Rectal smooth muscle tissue (tissue), 1 donor: Measurements from ENCODE around the gene COMMD10.

ENCODE experiments used
- H3K27ac ChIP-seq: one replicate; pipeline ENCODE4 v1.7.0; 2013; ENCODE audit warnings: low read depth, low read length, inconsistent platforms
- H3K27me3 ChIP-seq: one replicate; pipeline ENCODE4 v1.7.0; 2013; ENCODE audit warnings: low read length; ENCODE audit not compliant: control insufficient read depth, insufficient read depth
- H3K36me3 ChIP-seq: one replicate; pipeline ENCODE4 v1.7.0; 2013; ENCODE audit warnings: low read length; ENCODE audit not compliant: control insufficient read depth, insufficient read depth
- H3K4me1 ChIP-seq: one replicate; pipeline ENCODE4 v1.7.0; 2013; ENCODE audit warnings: low read length; ENCODE audit not compliant: control insufficient read depth, insufficient read depth
- H3K4me3 ChIP-seq: one replicate; pipeline ENCODE4 v1.7.0; 2013; ENCODE audit warnings: low read length
- H3K9ac ChIP-seq: one replicate; pipeline ENCODE4 v1.7.0; 2013; ENCODE audit warnings: low read length

Gene COMMD10

DNA sequence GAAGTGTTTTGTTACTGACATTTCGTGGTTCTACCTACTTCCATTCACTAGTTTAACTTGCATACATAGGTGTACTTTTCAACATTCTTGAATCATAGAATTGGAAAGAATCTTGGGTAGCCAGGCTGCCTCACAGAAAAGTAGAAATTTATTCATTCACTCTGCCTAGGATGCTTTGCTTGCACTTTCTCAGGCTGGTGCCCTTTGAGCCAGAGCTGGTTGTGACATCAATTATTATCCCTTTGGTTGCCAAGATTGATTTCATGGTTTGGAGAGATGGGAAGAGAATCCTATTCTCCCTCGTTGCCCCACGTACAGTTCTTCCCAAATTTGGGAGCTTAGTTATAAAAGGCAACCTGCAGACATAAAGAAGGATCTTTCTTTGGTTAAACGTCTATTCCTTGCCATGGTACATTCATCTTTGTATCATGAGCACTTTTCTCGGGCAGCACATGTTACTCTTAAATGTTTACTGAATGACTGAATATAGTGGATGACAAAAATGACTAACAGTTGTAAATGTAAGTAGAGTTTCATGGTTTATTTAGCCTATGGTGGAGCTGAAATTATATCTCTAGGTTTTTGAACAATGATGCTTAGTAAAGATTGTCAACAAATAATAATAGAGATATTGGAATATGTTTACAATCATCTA, 195.5 kb downstream of the COMMD10 start:
- H3K9ac ChIP-seq, result no peak overlapping the region
- no peak overlapping the region for H3K4me3 ChIP-seq
- no peaks in the 10 kb centered on the region for H3K4me1 ChIP-seq
- no peaks in the 10 kb centered on the region for H3K36me3 ChIP-seq
- H3K27ac ChIP-seq, result no peak overlapping the region
- no peaks in the 10 kb centered on the region for H3K27me3 ChIP-seq

DNA sequence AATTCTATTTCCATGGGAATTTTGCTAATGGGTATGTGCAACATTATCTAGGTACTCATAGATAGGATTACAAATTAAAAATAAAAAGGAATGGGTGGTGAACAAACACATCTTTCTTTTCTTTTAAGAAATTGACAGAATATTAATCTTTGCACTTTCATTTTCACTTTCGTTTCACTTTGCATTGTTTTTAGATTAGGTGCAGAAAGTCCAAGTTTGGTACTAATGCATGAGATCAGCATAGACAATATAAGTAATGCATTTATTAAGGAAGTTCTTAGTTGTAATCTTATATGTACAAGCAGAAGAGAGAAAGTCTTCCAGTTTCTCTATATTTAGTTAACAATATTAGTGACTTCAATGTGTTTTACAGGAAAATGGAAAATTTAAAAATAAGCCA, 196.5 kb downstream of the COMMD10 start:
- Histone ChIP-seq H3K4me1 (no peaks in the 10 kb centered on the region), H3K27me3 (no peaks in the 10 kb centered on the region), H3K27ac (no peak overlapping the region), H3K36me3 (no peaks in the 10 kb centered on the region), H3K9ac (no peak overlapping the region), H3K4me3 (no peak overlapping the region)

DNA sequence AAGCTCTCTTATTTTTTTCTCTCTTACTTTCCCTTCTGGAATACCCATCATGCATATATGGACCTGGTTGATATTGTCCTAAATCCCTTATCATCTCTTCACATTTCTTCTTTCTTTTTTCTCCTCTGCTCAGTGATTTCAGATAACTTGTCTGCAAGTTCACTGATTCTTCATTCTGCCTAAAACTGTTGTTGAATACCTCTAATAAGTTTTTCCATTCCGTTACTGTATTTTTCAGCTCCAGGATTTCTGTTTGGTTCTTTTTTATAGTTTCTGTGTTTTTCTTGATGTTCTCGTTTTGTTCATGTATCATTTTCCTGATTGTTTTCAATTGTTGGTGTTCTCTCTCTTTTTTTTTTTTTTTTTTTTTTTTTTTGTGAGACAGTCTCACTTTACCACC, 203.7 kb downstream of the COMMD10 start:
- H3K27ac ChIP-seq, result no peak overlapping the region
- no peaks in the 10 kb centered on the region for H3K36me3 ChIP-seq
- H3K4me3 ChIP-seq, result no peak overlapping the region
- H3K27me3 ChIP-seq, result no peaks in the 10 kb centered on the region
- H3K9ac ChIP-seq, result no peak overlapping the region
- no peaks in the 10 kb centered on the region for H3K4me1 ChIP-seq

GRCh38 chr5:116289276-116289675, 204.5 kb downstream of the COMMD10 start:
- H3K9ac ChIP-seq, result no peak overlapping the region
- H3K4me1 ChIP-seq, result no peaks in the 10 kb centered on the region
- H3K36me3 ChIP-seq, result no peaks in the 10 kb centered on the region
- no peaks in the 10 kb centered on the region for H3K27me3 ChIP-seq
- H3K4me3 ChIP-seq, result no peak overlapping the region
- no peak overlapping the region for H3K27ac ChIP-seq

- no peak overlapping the region for H3K27ac ChIP-seq
- H3K27me3 ChIP-seq, result no peaks in the 10 kb centered on the region
- no peaks in the 10 kb centered on the region for H3K36me3 ChIP-seq
- no peak overlapping the region for H3K9ac ChIP-seq
- no peak overlapping the region for H3K4me3 ChIP-seq
- H3K4me1 ChIP-seq, result no peaks in the 10 kb centered on the region
Observed at GRCh38 chr5:116291271-116291670, 206.4 kb downstream of the COMMD10 start.

DNA sequence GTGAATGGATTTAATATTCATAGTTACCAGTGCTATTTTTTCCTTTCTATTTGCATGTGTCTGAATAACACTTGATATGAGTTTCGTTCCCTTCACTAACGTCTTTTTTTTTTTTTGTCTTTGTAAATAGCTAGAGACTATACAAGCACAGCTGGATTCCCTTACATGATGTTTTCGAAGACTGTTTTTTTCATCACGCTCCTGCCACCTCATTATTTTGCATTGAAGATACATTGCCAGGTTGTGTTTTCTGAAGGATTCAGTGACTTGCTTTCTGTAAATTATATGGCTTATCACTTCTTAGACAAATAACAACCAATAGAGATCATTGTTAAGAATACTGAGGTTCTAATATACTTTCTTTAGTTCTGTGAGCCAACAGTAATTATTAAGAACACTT, 207.5 kb downstream of the COMMD10 start:
- Histone ChIP-seq H3K27me3 (no peaks in the 10 kb centered on the region), H3K4me3 (no peak overlapping the region), H3K27ac (no peak overlapping the region), H3K9ac (no peak overlapping the region), H3K4me1 (no peaks in the 10 kb centered on the region), H3K36me3 (no peaks in the 10 kb centered on the region)

DNA sequence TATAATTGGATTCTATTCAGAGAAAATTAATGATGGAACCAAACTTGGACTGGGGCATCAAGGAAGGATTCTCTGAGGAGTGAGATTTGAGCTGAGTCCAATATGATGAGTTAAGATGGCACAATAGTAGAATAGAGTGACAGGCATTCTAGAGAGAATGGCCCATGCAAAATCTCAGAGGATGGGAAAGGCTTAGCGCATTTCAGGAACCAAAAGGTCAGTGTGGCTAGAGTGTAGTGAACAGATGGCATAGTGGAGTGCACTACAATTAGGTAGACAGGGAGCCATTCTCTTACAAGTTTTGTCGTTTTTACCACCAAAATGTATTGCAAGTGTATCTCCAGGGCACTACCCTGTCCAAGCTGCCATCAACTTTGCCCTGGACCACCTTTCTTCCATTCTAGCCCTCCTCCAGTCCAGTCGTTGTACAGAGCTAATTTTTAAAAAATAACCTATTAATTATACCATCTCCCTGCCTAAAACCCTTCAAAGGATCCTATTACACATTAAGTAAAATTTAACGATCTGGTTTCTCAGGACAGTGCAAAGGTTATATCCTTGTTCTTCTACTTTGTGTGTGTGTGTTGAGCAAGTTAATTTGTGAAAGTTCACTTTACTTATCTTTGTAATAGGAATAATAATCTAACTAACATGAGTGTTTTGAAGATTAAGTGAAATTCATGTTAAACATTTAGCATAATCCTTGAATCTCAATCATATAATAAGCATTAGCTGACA, 211.7 kb downstream of the COMMD10 start:
- no peaks in the 10 kb centered on the region for H3K27me3 ChIP-seq
- no peak overlapping the region for H3K9ac ChIP-seq
- H3K4me3 ChIP-seq, result no peak overlapping the region
- no peaks in the 10 kb centered on the region for H3K36me3 ChIP-seq
- H3K4me1 ChIP-seq, result peaks cover 3% of the 10 kb centered on the region
- no peak overlapping the region for H3K27ac ChIP-seq

DNA sequence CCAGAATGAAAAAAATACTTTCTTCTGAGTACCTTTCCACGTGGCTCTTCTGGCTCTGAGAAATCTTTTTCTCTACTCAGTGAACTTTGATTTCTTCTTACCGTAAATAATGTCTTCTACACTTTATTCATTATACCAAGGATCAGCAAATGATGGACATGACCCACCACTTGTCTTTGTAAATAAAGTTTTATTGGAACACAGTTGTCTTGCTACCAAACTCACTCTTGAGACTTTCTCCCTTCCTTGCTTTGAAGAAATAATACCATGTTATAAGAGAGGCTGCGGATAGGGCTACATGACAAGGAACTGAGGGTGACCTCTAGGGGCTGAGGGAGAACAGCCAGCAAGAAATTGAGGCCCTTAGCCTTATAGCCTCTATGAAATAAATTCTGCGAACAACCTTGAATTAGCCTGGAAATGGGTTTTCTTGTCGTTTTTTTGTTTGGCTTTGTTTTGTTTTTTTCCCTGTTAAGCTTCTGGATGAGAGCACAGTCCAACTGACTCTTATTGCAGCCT, 212.5 kb downstream of the COMMD10 start:
- no peak overlapping the region for H3K4me3 ChIP-seq
- no peak overlapping the region for H3K27ac ChIP-seq
- H3K9ac ChIP-seq, result no peak overlapping the region
- H3K36me3 ChIP-seq, result no peaks in the 10 kb centered on the region
- H3K4me1 ChIP-seq, result peaks cover 3% of the 10 kb centered on the region
- no peaks in the 10 kb centered on the region for H3K27me3 ChIP-seq

DNA sequence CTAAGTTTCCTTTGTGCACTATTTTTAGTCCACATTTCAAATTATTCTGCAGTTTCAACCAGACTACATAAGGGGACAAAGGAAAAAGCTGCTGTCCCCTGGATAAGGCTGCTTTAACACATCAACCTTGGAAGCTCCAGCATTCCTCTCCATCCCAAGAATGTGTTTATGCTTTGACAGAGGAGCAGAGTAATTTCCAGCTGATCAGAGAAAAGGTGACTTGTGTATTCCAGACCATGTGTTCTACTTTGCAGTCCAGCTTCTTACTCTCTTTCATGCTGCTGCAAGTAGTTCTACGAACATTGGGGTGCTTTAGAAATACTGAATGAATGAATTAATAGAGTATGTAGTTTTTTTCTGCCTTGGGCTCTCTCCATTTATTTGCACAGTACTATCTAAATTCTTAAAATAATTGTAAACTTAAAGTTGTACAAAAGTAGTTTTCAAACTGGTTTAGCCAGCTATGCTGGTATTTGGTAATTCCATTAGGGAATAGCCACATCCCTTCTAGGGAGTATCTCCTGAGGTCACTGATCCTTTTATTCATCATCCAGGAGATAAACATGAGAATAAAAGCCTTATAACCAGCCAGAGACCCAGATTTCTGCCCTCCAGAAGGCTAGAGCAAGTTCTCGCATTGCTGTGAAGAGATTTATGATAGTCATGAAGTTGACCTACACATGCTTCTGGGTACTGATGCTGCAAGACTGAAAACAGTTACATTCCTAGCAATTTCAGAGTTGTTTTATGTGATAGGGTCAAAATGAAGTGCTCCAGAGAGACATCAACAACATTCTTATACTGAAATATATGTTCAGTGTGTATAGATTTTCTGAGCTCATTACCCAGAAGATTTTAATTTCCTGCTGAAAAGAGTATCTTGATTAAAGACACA, 215.2 kb downstream of the COMMD10 start:
- H3K27me3 ChIP-seq, result no peaks in the 10 kb centered on the region
- peaks cover 3% of the 10 kb centered on the region for H3K4me1 ChIP-seq
- H3K27ac ChIP-seq, result no peak overlapping the region
- H3K4me3 ChIP-seq, result no peak overlapping the region
- H3K9ac ChIP-seq, result no peak overlapping the region
- H3K36me3 ChIP-seq, result no peaks in the 10 kb centered on the region

DNA sequence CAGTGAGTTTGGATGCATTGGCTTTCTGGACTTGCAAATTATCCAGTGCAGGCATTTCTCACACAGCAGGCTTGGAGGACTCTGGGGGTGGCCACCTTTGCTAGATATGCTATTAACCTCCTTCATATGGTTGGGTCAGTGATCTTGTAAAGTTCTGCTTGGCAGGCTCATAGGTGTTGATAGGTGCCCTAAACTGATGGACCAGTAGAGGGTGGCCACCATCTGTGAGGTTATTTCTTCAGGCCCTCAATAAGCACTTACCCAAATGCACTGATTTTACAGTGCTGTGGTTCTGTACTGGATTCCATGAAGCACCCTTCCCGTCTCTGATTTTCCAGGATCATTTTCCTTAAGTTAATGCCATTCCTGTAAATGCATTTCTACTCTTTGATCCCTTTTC, 216.3 kb downstream of the COMMD10 start:
- Histone ChIP-seq H3K27me3 (no peaks in the 10 kb centered on the region), H3K36me3 (no peaks in the 10 kb centered on the region), H3K4me3 (no peak overlapping the region), H3K9ac (no peak overlapping the region), H3K27ac (no peak overlapping the region), H3K4me1 (peaks cover 3% of the 10 kb centered on the region)

DNA sequence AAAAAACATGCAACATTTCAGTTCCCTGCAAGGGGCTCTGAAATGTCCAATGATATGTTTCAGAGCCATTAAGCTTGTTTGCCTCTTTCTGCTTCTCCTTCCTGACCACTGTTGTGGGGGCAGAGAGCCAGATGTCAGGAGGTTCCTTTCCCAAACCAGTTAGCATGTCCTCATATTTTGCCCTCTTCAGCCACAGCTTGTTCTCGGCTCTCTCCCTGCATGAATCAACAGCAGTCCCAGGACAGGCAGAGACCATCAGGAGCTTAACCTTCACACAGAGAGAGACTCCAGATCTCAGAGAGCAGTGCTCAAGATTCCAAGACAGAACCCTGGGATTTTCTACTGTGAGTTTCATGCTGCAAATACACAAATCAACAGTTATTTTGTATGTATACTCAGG, 218.5 kb downstream of the COMMD10 start:
- H3K36me3 ChIP-seq, result peaks cover 7% of the 10 kb centered on the region
- H3K4me3 ChIP-seq, result no peak overlapping the region
- H3K27ac ChIP-seq, result no peak overlapping the region
- peaks cover 3% of the 10 kb centered on the region for H3K4me1 ChIP-seq
- H3K27me3 ChIP-seq, result no peaks in the 10 kb centered on the region
- no peak overlapping the region for H3K9ac ChIP-seq

- Histone ChIP-seq H3K4me1 (peaks cover 3% of the 10 kb centered on the region), H3K9ac (no peak overlapping the region), H3K27me3 (no peaks in the 10 kb centered on the region), H3K4me3 (no peak overlapping the region), H3K27ac (no peak overlapping the region), H3K36me3 (peaks cover 7% of the 10 kb centered on the region)
Observed at GRCh38 chr5:116303810-116304209, 219.0 kb downstream of the COMMD10 start.
